HG03442 (cell line): ENCODE data around the gene FA2H.

Source experiments
- ATAC-seq: cut with Tn5 transposase; IDR thresholded peaks from one replicate; pipeline ENCODE4 v1.9.1; 2021; ENCODE audit warnings: mild to moderate bottlenecking, moderate library complexity; ENCODE audit not compliant: unreplicated experiment

The FA2H gene

DNA sequence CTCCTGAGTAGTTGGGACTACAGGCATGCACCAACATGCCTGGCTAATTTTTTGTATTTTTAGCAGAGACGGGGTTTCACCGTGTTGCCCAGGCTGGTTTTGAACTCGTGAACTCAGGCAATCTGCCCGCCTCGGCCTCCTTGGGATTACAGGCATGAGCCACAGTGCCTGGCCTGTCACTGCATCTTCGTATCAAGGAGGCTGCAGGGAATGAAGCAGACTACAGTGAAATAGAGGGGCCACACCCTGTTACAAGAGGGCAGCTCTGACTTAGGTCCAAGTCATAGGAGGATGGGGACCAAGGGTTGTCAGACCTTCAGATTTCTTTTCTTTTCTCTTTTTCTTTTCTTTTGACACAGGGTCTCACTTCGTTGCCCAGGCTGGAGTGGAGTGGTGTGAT, 28.7 kb downstream of the FA2H start:
- no peak for ATAC-seq

DNA sequence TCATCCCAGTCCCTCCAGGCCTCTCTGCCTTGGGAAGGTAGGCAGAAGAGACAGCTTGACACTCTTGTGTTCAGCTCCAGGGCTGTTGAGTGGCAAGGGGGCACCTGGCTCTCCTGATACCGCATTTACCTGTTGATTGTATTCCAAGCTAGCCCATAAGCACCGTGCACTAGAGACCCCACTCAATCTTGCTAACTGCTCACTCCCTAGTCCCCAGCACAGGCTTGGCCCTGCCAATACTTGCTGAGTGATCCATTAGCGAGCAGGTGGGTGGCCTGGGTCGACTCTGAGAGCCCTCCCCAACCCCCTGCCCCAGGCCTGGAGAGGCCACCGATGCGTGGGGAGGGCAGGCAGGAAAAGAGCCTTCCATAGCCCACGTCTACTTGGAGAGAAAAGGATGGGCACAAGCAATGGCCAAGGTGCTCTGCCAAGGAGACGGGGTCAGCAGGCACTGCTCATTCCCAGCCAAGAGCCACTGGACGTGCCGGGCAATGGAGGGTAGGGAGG, 29.5 kb downstream of the FA2H start:
- ATAC-seq: no peak

DNA sequence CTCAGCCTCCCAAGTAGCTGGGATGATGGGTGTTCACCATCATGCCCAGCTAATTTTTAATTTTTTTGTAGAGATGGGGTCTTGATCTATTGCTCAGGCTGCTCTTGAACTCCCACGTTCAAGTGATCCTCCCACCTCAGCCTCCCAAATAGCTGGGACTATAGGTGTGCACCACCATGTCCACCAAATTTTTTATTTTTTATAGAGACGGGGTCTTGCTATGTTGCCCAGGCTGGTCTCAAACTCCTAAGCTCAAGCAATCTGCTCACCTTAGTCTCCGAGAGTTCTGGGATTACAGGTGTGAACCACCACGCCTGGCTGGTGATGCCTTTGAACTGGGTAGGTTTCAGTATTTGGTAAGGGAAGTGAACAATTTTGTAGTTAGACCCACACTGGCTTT, 30.1 kb downstream of the FA2H start:
- ATAC-seq: no peak

DNA sequence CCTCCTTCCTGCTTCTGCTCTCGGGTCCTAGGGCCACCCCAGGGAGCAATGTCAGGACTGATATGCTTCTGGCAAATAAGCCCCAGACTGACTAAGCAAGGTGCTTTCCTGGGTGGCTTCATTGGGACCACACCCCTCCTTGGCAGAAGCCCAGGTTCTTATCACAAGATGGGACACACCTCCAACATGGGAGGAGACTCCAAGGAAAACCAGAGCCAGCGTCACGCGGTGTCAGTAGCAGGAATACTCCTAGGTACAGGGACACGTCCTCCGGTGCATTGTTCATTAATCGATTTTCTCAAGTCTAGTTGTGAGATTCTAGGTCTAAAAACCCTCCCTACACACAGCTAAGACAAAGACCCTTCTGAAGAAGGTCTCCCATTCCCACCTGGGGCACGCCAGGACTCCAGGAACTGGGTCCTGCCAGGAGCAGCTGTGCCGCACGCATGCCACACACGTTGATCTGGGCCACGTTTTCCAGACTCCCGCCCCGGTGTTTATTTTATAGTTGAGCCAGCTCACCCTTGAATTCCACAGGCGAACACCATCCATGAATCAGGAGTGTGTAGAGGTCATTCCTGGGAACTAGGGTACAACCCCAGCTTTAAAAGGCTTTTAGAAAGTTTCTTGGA, 30.8 kb downstream of the FA2H start:
- ATAC-seq: no peak

DNA sequence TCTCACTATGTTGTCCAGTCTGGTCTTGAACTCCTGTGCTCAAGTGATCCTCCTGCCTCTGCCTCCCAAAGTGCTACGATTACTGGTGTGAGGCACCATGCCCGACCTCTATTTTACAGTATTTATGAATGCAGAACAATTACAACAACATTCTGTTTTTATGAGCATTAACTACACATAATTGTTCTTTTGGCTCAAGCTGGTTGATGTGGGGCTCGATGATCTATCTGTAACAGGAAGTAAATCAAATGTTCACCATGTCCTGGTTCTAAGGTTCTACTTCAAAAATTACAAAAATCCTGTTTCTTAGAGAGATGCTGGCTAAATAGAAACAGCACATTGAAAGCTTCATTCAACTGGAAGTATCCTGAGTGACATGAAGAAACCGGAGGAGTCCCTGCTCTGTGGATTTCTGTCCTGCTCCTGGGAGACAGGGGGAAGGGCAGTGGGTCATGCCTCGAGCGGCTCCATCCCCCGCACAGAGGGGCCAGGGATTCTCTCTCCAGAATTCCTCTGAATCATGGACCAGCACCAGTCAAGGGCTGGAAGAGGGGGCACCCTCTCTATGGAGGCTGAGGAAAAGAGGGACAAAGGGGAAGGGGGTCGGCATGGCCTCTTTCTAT, 31.5 kb downstream of the FA2H start:
- no peak for ATAC-seq

DNA sequence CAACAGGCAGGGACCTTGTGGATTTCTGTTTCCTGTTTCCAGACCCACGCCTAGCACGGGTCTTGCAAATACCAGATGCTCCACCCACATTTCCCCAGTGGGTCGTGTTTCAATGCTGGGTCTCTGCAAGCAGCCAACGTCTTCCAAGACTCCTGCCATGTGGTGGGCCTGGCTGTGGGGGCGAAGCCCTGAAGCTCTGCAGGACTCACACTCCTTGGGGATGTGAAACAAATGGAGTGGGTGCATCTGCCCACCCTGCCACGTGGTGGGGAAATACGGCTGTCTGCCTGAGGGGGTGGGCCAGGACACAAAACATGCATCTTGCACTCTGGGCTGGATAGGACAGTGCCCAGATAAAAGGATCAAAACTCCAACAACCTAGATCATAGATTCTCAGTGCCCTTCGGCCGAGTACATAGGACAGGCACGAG, 32.6 kb downstream of the FA2H start:
- ATAC-seq: no peak

DNA sequence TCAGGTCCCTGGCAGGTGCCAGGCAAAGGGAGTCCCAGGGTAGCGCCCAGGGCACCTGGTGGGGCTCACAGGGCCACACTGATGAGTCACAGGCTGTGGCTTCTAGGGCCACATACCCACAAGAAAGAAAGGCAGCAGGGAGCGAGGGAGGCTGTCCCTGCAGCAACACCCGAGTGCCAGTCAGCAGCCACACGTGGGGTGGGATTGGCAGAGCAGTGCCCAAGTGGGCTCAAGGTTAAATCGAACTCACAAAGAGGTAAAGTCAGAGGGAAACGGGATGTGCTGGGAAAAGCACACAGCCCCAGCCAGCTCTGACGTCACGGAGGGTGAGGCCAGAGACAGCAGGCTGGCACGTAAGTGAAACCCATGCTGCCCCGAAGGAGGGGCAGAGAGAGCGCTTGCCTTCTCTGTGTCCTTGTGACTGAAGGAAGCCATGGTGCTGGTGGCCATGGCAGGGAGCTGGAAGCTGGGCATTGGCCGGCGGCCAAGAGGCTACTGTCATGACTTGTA, 33.8 kb downstream of the FA2H start:
- ATAC-seq: no peak

DNA sequence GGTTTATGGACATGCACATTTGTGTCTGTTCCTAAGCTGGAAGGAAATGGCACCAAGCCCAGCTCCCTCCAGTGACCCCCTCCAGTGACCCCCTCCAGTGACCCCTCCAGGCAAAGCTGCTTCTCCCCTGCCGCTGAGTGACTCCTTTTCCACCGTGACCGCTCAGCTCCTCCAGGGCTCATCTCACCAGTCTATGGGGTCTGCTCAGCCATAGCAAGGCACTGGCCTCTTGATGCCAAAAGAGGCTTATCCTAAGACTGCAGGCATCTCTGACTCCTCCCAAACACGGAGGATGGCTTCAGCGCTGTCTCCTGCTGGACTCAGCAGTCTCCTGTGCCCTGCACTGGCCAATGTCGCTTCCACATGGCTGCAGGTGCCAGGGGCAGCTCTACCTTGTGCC, 35.3 kb downstream of the FA2H start:
- ATAC-seq: no peak

DNA sequence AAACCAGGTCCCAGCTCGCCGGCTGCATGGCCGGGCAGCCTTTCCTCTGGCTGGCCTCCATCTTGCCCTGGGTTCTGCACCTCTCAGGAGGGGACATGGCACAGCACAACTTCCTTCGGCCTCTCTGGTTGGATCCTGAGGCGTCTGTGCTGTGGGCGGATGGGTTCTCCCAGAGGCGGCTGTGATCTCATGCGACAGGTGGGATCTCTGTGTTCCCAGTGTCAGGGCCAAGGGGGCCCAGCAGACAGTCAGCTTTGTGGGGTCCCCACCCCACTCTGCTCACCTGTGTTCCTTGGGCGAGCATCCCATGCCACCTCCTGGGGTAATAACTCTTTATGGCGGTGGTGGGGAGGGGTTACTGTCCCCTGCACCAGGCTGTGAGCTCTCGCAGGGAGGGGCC, 35.8 kb downstream of the FA2H start:
- no peak for ATAC-seq

DNA sequence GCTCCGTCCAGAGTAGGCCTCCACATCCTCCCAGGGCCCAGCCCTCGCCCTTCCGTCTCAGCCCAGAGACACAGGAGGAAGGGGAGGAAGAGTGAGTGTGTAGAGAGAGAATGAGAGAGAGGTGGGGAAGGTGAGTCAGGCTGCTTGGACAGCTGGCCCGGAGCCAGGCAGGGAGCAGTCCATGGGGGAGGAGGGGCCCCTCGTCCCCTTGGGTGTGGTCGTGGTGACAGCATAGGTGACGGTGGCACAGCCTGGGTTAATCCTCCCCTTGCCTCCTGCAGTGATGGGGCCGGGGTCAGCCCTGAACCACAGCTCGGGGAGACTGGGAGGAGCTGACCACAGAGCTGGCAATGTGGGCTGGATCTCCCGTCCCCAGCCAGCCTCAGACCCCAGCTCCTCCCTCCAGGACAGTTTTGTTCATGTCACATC, 36.5 kb downstream of the FA2H start:
- ATAC-seq: no peak

DNA sequence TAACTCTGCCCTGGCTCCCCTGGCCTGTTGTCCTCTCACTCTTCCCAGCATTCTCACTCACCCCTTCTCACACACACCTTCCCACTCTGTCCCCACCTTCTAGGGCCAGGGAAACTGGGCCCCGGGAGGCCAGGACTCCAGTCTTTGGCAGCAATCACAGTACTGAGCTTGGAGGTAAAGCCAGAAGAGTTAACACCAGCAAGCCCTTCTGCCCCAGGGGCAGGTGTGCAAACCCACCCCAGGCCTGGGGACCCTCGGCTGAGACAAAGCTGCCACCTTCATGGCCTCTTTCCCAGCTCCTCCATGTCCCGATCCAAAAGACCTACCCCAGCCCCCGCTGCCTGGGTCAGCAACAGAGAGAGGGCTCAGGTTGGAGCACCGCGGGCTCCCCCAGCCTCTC, 37.1 kb downstream of the FA2H start:
- ATAC-seq: no peak

DNA sequence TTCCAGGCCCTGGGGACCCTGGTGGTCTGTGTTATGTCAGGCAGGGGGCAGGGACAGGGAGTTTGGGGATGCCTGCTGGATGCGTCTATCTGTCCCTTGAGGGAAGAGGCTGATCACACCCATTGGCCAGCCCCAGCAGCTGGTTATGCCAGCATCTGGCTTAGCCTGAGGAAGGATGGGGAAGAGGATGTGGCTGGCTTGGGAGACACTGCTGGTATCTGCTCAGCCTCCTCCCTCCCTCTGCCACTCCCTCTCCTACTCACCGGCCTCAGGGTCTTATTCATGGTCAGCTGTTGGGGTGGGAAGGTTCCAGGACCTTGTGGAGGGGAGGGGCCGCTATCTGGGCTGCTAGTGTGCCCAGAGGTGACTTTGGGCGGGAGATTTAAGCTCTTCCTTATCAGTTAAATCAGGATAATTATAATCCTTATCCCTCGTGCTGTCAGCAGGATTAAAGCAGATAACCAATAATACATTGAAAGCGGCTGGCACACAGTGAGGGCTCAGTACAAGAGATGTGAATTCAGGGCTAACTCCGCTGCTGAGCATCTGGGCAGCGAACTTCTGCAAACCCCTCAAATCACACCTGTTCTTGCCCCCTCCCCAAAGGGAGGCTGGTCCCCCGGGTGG, 38.0 kb downstream of the FA2H start:
- no peak for ATAC-seq

DNA sequence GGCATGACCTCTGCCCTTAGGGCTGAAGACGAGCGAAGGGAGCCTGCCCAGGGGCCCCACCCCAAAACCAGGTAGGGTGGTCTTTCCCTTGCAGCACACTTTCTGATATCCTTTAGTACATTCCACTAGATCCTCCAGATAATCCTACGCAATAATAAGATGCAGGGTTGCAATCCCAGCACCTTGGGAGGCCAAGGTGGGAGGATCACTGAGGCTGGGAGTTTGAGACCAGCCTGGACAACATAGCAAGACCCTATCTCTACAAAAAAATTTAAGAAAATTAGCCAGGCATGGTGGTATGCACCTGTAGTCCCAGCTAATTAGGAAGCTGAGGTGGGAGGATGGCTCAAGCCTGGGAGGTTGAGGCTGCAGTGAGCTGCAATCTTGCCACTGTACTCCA, 39.1 kb downstream of the FA2H start:
- ATAC-seq: no peak

DNA sequence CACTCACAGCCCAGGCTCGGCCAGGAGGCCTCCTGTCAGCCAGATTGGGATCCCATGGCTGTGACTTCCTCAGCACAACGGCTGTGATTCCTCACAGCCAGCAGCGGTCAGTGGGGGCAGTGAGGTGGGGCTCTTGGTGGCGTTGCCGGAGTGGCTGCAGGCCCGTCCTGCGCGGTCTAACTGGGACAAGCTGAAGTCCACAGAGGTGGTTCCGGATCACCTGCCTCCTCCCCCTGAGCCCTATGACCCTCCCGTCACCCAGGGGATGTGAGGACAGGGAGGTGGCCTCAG, 39.5 kb downstream of the FA2H start:
- no peak for ATAC-seq

DNA sequence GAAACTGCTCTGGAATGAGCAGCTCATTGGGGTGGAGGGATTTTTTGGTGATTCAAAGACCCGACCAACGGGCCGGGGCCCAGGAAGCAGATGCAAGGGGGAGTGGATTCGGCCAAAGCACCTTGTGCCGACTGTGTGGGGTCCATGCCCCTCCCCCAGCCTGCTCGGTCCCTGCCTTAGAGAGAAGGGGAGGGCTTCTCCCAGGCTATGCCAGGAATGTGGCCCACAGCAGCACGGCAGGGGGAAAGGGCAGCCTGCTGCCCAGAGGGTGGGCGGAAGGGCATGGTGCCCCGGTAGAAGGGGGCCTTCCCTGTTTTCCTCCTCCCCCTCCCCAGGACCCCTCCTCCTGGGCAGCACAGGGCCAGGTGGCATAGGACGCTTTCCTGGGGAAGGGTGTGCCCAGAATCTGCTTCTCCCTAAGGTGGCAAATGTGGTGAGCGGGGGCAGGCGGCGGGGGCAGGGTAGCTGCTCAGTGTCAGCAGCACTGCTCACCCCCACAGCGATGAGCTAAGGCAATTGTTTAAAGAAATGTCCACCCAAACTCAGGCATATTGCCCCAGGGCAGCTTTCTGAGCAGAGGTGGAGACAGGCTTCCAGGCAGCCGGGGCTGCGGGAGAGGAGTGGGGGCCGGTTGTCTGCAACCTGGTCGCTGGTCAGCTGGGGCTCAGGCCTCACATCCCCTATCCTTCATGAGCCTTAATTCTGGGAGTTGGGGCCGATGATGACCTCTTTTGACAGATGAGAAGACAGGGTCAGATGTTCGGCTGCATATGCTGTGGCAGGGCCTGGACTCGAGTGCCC, 40.1 kb downstream of the FA2H start:
- no peak for ATAC-seq

DNA sequence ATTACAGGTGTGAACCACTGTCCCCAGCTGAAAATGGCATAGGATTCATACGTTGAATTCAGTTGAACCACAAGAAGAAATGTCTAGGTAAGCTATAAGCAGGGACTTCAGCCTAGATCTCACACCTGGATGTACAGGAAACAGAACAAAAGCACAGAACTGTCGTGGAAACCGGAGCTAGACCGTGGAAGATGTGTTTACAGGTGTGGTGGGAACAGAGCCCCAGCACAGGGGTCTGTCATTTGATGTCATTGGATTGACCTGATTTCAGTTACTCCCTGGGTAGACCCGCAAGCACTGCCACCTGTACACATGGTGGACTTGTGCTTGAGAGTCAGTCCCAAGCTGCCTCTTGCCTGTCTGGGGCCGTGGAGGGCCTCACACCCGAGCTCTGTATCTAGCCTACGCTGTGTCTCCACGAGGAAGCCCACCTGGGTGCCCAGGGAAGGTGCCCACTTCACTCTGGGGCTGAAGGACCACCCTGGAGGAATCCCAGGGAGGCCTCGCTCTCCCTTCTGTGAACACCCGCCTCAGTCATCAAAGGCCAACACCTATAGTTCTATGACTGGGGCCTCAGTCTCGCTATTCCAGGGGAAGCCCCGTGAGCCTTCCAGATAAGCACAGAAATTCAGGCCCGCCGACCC, 41.8 kb downstream of the FA2H start:
- no peak for ATAC-seq

DNA sequence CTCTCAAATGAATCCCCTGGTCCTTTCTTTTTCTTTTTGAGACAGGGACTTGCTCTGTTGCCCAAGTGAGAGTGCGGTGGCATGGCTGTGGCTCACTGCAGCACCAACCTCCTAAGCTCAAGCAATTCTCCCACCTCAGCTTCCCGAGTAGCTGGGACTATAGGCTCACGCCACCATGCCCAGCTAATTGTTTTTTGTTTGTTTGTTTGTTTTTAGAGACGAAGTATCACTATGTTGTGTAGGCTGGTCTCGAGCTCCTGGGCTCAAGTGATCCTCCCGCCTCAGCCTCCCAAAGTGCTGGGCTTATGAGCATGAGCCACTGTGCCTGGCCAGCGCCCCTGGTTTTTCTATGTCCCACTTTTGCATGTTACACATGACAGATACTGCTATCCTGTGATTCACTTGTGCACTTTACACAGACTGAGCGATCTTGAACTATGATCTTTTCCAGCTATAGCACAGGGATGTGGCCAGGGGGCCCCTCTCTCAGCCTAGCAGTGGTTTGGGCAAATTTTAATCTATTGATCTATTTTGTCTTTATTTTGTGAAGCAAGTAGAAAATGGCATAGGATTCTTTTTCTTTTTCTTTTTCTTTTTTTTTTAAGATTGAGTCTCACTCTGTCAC, 42.7 kb downstream of the FA2H start:
- ATAC-seq: no peak

DNA sequence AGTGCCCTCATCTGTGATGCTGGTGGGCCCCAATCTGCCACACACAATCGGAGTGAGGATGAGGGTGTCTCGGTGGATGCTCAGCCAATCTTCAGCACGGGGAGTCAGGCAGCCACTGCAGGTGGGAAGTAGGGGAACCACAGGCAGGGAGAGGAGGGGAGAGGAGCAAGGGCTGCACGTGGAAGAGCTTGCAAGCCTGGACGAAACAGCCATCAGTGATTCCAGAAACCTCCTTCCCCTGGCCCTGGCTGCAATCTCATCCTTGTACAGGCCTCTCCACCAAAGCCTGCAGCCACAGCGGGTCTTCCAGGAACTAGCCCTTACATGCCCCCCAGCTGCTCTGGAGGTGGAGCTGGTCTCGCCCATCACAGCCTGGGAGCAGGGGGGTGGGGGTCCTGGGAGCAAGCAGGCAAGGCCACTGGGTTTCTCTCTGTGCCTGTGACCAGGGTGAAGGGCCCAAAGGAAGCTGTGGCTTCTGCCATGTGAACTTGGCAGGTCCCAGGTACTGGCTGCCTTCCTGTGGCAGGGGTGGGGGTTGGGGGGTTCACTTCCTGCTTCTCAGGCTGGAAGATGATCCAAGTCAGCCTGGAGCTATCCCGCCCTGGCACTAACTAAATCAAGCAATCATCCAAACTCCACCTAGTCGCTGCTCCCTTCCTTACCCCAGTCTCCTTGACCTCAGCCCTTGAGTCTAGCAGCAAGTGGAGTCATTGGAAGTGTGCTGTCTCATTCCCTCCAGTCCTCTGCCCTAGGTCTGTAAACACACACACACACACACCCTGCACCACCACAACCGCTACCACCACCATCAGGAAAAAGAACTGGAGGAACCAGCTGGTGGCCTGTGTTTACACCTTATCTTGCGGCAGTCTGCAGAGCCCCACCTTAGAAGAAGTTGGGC, 44.6 kb downstream of the FA2H start:
- no peak for ATAC-seq

DNA sequence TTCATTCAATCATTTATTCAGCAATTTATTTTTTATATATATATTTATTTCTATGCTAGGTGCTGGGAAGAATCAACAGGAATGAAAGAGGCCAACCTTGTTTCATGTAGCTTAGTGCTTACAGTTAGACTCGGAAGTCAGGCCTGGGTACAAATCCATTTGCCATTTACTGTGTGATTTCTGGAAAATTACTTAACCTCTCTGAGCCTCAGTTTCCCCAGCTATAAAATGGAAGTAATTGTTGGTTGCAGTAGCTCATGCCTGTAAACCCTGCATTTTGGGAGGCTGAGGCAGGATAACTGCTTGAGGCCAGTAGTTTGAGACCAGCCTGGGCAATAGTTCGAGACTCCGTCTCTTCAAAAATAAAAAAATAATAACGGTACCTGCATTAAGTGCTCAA, 46.7 kb downstream of the FA2H start:
- no peak for ATAC-seq

DNA sequence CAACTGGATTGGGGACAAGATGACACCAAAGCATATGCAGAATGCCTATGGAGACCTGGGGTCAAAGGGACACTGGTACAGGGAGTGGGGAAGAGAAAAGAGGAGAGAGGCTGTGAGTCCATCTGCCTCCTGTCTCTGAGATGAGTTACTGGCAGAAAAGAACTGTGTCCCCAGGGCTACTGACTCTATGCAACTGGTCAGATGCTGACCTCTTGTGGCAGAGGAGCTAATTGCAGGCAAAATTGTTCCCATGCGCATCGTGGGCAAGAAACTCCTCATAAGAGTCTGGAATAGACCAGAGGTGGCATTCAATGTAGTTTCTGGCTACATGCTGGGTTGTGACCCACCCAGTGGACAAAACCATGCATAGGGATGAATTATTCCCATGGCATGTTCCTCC, 47.9 kb downstream of the FA2H start:
- ATAC-seq: no peak
